Body of pancreas (tissue), 4 donors: ENCODE data around the gene DNAH7.

Source experiments
- POLR2A ChIP-seq, 3 donors: fragments of 450-650 bp; IDR thresholded peaks; one replicate each; pipeline ENCODE4 v1.6.1; 2016; ENCODE audit warnings: antibody characterized with exemption in 3 of 3, mild to moderate bottlenecking in 2 of 3
- TF ChIP-seq, protein P1 (sequence below), 7 experiments: fragments of 450-650 bp in 4 of 7; fragments of 200-600 bp in 3 of 7; sonication (generic) in 3 of 7; IDR thresholded peaks; one replicate each; pipeline ENCODE4 v1.5.1; 2016 to 2019; ENCODE audit warnings: antibody characterized with exemption in 7 of 7

DNA sequence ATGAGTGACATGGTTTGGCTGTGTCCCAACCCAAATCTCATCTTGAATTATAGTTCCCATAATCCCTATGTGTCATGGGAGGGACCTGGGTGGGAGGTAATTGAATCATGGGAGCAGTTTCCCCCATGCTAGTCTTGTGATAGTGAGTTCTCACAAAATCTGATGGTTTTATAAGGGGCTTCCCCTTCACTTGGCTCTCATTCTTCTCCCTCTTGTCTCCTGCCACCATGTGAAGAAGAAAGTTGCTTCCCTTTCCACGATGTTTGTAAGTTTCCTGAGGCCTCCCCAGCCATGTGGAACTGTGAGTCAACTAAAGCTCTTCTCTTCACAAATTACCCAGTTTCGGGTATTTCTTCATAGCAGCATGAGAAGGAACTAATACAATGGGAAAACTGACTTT, 14.0 kb downstream of the DNAH7 start:
- TF ChIP-seq POLR2A (IDR thresholded peaks at IDR 0.05), result no peak
- TF ChIP-seq, protein P1, sequence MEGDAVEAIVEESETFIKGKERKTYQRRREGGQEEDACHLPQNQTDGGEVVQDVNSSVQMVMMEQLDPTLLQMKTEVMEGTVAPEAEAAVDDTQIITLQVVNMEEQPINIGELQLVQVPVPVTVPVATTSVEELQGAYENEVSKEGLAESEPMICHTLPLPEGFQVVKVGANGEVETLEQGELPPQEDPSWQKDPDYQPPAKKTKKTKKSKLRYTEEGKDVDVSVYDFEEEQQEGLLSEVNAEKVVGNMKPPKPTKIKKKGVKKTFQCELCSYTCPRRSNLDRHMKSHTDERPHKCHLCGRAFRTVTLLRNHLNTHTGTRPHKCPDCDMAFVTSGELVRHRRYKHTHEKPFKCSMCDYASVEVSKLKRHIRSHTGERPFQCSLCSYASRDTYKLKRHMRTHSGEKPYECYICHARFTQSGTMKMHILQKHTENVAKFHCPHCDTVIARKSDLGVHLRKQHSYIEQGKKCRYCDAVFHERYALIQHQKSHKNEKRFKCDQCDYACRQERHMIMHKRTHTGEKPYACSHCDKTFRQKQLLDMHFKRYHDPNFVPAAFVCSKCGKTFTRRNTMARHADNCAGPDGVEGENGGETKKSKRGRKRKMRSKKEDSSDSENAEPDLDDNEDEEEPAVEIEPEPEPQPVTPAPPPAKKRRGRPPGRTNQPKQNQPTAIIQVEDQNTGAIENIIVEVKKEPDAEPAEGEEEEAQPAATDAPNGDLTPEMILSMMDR (IDR thresholded peaks at IDR 0.05), result no peak
